ENCODE results near the gene RUVBL1.

DNA sequence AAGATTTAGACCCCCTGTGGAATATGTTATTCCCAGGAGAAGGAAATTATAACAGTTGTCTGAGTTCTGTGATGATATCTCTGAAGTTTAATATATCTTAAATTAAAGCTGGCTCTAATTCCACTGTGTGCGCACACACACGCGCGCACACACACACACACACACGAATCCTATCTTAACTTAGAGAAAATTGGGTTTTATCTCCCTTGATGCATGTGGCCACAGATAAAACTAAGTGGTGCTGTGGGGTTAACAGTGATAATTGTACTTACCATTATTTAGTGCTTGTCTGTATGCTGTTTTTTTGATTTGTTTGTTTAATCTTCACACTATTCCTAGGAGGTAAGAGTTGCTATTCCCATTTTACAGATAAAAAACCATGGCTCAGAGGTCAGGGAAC lies 37.0 kb upstream of the RUVBL1 start:
- TF ChIP-seq CTCF (IDR thresholded peaks at IDR 0.05; ENCODE audit: low read length) (no peak), EZH2 (optimal IDR thresholded peaks at IDR 0.05; ENCODE audit: low read depth, low read length) (no peak), EZH2phosphoT487 (IDR thresholded peaks at IDR 0.05; ENCODE audit: low read length) (no peak)

Measured in MM.1S (cell line).